GM19452 (cell line): ENCODE data around the gene IDNK.

Source experiments
- ATAC-seq: cut with Tn5 transposase; IDR thresholded peaks from one replicate; pipeline ENCODE4 v1.9.1; 2021; ENCODE audit not compliant: unreplicated experiment

Gene IDNK

GRCh38 chr9:83681490-83681889 lies 58.5 kb downstream of the IDNK start:
- ATAC-seq = no peak

DNA sequence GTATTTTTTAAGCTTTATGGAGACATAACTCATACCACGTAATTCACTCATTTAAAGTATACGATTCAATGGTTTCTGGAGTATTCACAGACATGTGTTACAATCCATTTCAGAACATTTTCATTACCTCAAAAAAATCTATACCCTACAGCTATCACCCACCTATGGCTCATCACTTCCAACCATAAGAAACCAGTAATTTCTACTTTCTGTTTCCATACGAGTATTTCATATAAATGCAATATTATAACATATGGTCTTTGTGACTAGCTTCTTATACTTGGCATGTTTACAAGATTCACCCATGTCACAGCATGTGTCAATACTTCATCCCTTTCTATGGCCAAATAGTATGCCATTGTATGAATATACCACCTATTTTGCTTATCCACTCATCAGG lies 66.0 kb downstream of the IDNK start:
- ATAC-seq = no peak

DNA sequence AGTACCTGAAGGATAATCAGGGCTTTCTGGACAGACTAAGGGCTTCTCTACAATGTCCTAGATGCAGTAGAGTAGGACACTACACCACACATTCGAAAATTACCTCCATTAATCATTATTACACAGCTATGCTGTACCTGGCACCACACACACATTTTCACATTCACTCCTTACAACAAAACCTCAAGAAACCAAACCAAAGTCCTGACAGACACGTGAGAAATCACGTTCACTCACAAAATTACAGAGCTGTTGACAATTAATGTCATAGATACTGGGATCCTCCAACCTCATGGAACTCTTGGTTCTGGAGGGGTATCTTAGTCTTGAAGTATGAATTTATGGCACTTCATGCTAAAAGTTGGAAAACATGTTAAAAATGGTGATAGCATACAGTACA lies 68.5 kb downstream of the IDNK start:
- ATAC-seq = no peak
